HG03060 (cell line): ENCODE data around the gene CARS2.

Experiments
- ATAC-seq: cut with Tn5 transposase; IDR thresholded peaks from one replicate; pipeline ENCODE4 v1.9.1; 2021; ENCODE audit warnings: low read depth, moderate number of reproducible peaks; ENCODE audit not compliant: unreplicated experiment

The CARS2 gene

DNA sequence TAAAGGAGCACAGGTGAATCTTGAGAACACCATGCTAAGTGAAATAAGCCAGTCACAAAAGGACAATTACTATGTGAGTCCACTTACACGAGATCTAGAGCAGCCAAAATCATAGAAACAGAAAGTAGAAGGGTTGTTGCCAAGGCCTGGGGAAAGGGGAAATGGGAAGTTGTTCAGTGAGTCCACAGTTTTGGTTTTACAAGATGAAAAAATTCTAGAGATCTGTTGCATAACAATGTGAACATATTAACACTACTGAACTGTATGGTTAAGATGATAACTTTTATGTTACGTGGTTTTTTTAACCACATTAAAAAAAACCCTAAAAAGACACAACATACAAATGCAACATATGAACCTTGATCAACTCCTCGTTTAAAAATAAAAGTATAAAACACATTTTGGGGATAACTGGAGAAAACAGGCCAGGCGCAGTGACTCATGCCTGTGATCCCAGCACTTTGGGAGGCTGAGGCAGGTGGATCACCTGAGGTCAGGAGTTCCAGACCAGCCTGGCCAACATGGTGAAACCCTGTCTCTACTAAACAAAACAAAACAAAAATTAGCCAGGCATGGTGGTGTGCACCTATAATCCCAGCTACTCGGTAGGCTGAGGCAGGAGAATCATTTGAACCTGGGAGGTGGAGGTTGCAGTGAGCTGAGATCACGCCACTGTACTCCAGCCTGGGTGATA is 47.6 kb downstream of the CARS2 start:
- ATAC-seq = peak; percentile 87

DNA sequence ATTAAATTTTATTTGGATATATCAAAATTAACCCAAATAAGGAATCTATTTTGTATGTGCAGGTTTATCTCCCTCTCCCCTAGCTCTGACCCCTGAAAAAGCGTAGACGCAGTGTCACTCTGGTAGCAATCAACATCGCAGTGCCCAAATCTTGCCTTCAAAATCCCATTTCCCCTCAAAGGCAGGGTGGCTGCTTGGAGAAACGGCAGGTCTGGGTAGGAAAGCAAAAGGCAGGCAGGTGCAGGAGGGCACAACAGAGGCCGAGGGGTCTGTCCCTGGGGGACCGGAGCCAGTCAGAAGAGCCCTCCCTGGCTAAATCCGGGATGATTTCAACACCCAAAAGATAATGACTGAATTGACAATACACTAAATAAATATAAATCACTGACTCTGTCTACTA is 48.7 kb downstream of the CARS2 start:
- ATAC-seq = no peak

DNA sequence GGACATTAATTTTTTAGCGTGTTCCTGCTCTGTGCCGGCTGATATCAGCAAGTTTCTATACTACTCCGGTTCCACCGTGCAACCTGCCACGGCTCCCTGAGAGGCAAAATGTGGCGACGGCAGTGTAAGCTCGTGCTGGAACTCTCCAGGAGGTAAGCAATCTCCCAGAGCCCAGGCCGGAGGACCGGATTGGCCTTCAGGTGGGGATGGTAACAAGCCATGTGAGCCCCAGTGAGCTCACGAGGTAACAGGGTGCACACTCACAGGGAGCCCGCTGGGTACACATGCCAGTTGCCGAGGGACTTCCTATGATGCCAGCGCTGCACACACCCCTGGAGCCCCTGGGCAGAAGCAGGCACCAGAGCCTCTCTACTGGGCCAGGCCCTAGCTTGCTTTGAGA is 52.1 kb downstream of the CARS2 start:
- ATAC-seq = no peak

DNA sequence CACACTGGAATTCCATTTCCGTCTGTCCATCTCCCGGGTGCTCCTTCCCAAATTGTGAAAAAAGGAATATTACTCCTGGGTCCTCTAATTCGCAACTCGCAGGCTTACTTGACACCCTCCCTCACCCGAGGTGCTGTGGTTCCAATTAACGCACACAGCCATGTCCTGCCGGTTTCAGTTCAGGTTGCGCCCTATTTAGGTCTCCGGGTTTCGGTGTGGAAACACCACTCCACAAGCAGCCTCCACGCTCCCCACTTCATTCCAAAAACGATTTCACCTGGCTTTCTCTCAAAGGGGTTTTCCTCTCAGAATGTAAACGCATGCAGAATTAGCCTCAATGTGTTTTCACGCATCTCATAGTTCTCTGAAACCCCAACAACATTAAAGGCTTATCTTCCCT is 52.6 kb downstream of the CARS2 start:
- ATAC-seq = no peak

DNA sequence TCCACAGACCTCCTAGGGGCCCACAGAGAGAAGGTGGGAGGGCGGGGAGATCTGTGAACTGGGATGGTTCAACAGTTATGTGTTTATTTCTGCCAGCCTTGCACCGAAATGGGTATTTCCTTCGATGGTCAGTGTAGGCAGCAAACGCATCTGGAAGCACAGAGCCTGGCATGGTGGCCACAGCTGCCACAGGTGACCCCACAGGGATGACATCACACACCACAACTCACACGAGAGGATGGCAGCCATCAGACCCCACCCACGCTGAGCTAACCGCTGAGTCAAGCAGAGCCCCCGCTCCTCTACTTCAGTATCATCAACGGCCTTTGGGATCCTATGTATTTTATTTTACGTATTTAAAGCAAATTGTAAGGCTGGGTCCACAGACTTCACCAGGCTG is 53.2 kb downstream of the CARS2 start:
- ATAC-seq = no peak

DNA sequence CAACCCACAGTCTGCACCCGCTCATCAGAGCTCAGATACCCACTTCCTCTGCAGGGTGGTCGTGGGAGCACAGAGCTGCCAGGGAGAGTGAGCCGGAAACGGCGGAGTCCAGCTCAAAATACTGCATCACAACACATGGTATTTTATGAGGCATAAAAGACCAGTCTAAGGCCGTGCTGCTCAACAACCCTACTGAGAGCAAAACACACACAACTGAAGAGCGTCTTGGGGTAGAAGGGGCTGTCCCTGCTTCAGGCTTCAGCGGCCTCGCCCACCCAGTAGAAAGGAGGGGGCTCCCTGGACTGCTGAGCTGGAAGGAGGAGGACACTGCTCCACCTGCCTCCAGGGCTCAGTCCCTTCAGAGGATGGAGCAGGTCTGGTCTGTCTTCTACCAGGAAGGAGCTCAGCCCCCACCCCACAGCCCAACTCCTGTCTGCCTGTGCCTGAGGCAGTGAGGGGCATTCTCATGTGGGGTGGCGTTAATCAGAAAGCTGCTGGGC is 53.6 kb downstream of the CARS2 start:
- no peak for ATAC-seq

DNA sequence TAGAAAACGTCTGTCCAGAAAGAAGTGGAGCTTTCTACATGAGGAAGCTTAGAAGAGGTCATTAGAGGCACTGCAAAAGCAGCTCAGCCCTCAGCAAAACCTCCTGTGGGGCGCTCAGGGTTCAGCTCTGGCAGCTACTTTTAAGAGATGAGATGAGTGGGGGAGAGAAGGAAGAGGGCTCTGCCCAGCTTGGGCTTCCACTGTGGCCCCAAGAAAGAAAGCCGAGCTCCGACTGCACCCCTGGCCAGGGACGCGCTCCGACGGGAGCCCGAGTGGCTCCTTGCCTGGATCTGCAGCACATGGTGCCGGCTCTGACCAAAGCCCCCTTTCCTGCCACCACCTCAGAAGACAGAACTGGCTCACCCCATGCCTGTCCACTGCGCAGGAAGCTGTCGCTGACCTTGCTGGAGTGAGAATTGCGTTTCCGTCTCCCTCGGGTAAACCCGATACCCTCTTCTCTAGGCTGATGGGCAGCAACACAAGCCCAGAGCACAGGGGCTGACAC is 54.1 kb downstream of the CARS2 start:
- ATAC-seq = no peak

DNA sequence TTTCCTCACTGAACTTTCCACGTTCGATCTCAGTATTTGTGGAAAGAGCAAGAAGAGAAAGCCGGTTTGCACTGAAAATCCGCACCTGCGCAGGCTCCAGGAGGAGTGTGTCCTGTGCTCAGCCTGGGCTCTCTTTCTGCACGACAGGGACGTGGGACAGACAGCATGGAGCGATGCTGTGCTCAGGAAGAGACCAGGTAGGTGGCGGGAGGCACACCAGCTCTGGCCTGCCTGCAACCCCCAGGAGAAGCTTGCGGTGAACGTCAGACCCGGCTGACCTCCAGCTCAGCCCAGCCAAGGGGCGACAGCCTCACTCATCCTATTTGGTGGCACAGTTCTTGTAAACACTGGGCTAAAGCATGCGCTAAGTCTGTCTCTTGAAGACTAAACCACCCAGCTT is 54.6 kb downstream of the CARS2 start:
- no peak for ATAC-seq

DNA sequence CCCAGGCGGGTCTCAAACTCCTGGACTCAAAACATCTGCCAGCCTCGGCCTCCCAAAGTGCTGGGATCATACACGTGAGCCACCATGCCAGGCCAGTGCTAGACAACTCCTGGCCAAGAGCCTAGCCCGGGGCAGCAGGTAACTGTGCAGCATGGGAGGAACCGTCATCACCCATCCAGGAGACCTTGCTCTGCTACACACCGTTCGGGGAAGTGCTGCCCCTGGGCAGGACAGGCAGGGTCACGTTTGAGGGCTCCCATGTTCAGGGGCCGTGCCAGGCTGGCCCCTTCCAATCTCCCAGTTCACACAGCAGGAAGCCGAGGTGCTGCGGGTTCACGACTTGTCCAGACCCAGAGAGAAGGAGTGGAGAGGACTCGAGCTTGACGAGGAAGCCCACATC is 55.5 kb downstream of the CARS2 start:
- ATAC-seq = no peak

DNA sequence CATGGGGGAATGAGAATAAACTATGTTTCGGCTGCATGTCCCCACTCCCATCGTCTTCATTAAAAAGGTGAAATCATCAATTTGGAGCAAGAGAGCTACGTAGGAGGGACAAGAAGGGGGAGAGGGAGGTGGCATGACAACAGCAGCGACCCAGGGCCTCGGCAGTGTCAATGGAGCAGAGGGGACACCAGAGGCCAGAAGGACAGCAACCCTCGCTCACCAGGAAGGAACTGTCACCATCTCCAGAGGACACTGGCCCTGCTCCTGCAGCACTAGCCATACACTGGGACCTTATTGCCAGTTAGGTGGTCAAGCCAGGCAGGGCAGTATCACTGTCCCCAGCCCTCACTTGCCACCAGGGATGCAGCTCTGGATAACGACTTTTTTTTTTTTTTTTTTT is 56.4 kb downstream of the CARS2 start:
- no peak for ATAC-seq

DNA sequence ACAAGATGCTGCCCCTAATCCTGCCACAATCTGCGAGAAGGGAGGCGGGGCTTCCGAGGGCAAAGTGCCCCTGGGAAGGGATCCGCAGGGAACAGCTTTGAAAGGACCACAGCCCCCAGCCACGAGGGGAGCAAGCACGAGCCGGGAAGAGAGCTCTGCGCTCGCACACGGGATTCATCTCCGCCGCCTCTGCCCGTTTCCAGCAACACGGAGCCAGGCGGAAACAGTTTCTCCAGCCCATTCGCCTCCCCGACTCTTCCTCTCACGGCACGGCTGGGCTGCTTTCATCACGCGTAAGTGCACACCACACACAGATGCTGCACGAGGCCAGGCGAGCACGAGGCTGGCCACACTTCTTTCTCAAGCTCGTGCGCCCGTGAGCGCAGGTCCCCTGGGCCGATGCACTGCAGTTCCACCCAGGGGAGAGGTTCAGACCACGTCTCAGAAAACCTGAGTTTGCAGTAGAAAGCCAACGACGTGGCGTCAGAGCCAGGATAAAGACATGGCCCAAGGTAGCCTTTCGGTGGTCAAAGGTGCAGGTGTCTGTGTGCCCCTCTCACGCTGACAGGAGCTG is 57.0 kb downstream of the CARS2 start:
- no peak for ATAC-seq

DNA sequence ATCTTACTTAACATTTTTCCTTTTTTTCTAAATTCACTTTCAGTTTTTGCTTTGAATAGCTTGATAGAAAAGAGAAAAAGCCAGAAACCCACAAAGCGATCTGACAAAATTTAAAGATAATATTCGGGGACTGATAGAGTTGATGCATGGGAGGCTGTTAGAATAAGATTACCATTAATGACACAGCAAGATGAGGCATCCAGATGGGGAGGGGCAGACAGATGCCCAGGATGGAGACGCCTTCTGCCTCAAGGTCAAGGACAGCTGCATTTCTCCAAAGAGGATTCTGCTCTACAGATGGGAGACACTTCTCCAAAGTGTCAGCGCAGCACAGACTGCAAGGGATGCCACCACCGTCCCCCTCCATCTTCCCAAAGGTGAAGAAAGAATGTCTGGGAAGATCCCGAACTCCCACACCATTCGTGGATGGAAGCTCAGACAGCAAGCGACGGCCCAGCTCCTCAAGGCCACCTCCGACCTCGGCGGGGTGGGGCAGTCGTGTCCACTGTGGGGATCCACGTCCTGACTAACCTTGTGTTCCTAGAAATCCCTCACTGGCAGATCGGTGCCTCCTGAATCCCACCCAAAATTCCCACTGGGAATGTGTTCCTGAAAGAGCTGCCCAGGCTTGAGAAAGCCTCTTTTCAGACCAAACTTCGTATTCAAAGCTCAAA is 57.6 kb downstream of the CARS2 start:
- no peak for ATAC-seq

DNA sequence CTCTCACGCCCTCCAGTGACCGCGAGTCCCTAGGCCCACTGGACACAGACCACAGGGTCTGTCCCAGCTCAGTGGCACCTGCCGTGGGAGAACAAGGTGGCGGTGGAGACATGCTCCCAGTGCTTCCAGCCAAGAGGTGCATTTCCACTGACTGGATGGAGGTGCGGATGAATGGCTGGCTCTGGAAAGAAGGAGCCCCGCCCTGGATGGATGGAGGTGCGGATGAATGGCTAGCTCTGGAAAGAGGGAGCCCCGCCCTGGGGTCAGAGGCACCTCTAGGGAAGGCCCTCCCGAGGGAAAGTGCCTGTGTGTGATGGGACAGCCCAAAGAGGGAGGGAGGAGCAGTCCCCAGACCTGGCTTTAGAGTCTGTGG is 58.6 kb downstream of the CARS2 start:
- no peak for ATAC-seq

DNA sequence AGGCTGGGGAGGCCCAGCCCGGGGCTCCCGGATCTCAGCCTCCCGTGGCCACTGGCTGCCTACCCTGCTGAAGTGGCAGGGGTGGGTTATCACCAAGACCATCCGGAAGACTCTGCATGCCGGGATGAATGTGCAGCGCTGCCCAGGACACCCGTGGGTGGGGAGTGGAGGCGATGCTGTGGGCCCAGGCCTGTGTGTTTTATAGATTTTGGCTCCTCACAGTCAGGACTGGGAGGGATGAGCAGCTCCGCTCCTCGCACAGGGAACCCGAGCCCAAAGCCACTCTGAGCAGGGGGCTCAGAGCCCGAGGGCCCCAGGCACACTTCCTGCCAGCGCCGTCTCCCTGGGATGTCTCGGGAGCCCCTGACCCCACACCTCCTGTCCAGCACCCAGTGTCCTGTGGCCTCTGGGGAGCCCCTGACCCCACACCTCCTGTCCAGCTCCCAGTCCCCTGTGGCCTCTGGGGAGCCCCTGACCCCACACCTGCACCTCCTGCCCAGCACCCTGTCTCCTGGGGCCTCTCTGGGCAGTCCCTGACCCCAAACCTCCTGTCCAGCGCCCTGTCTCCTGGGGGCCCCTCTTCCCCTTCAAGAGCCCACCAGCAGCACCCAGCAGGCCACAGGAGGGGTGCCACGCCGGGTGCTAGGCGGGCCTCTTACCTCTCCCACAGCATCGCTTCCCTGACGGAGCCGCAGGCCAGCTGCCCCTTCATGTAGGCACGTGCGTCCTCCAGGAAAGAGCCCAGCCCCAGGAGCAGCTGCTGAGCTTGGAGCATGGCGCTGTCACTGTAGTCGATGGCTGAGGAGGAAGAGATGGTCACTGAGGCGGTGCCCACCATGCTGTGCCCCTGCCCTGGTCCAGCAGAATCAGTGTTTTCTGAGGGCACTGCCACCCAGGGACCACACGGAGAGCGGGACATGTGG is 59.2 kb downstream of the CARS2 start:
- no peak for ATAC-seq

DNA sequence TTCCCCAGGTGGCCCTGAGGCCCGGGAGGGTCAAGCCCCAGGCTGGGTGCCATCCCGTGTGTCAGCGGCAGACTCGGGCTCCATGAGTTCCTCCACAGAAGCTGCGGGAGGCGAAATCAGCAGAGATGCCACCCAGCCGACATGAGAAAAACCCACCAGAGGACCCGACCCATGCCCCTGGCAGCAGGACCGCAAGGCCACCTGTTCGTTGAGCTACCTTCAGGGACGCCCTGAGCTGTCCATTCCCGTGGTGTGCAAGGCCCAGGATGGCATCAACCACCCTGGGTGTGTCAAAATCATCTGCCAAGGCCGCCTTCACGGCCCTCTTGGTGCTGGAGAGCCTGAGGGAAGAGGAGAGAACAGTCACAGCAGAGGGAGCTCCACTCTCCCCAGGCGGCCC is 60.2 kb downstream of the CARS2 start:
- ATAC-seq = no peak

DNA sequence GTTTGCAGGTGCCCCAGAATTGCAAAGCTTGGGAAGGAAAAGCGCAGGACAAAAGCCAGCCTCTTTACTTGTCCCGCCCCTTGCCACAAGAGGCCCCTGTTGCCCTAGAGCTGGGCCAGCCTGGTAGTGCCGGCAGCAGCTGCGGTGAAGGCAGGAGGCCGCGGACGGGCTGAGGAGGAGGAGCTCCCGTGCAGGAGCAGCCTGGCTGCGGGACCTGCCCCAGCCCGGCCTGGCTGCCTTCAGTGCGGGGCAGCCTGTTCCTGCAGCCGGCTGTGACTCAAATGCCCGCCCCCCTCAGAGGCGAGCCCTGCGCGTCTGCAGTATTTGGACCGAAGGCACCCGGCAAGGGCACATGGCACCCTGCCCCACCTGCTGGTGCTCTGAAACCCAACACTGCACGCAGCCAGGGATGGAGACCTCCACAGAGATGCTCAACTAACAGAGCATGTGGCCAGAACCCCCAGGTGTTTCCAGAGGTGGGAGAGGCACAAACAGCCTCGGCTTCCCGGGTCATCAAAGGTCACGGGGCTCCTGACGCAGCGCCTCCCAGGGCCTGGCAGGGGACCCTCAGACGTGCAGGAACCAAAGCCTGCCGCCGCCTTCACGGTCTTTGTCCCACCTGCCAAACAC is 60.9 kb downstream of the CARS2 start:
- ATAC-seq = no peak

DNA sequence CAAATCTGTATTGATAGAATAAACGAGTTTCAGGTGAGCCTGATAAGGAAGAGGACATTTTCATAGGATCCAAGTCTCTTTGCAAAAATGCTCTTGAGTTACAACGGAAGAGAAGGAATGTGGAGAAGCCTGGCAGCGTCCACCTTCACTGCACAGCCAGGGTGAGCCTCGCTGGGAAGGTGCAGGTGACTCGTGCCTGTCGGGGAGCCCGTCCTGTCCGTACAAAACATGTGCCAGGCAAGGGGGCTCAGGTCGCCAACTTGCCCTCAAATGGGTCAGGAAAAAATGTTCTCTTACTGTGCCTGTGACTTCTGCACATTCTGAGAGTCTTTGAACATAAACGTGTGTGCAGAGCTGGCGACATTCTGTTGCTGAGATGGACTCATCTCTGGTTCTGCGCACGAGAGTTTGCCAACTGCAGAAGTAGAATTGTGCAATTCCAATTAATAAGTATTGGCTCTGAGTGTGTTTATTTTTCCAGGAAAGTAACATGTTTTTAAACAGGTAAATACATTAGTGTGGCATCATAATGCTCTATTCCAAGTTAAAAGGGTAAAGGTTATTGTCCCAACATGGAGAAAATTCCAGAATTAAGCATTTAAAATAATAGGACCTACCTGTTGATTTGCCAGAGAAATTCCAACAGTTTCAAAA is 62.0 kb downstream of the CARS2 start:
- ATAC-seq = no peak

DNA sequence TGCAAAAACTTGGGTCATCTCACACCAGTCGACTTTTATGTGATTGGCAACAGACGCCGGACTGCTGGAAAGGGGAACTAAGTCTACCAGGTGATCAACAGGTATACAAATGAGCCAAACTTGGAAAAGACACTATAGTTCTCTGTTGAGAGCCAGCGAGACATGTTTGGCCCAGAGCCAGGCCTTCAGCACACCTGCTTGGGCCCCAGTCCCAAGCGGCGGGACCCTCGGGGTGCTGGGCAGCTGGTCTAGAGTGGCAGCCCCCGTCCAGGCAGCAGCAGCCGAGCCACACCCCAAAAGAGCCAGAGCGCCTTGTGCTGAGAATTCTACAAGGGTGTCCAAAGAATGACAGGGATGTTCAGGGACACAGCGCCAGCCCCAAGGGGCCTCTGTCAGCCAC is 62.6 kb downstream of the CARS2 start:
- no peak for ATAC-seq

DNA sequence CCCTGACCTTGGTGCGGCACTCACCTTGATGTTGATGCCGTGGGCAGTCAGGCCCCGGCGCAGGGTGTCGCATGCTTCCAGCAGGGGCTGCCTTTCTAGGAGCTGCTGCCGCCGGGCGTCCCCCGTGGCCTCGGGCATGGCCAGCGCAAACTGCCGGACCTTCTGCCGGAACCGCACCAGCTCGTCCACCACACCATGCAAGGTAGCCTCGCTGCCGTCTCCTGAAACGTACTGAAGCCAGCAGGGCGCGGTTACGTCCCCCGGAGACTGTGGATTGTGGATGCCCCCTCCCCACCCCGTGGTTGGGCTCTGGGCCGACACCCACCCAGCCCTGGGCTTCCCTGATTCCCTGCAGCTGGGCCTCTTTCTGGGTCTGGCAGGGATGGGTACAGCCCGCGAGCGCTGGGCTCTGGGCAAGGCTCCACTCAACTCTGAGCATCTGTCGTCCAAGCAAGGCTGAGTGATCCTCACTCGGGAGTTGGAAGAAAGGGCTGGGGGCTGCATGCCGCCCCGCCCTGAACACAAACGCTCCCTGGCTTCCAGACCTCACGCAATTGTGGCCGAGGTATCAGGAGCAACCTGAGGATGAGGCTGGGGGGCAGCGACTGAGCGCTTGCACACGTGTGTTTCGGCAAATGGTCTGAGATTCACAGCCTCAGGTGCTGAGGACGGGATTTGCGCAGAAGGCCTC is 63.5 kb downstream of the CARS2 start:
- no peak for ATAC-seq
